ENCODE data around the gene CECR2. TPM values are rescaled to one million over a fixed set of nuclear protein-coding genes. Genes with fewer than 3 reads are reported as not detected.

Gene CECR2
- total and polyA plus RNA-seq, 12 donors: 1.1 to 9.1 (median 6.3) TPM

DNA sequence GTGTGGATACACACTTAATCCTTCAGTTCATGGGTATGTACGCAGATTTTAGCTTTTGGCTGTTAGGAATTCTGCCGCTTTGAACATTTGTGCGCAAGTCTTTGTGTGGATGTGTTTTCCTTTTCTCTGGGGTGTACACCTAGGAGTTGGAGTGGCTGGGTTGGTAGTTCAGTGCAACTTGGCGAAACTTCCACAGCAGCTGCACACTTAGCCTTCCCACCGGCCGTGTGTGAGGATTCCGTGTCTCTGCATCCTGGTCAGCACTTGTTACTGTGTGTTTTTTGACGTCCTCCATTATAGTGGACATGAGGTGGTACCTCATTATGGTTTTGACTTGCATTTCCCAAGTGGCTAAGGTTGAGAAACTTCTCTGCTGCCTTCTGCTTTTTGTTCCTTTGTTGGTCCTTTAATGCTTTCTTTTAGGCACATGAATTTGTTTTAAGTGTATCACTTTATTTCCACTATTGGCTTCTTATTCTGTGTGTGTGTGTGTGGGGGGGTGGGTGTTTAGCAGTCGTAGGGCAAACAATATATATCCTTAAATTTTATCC lies 121.9 kb downstream of the CECR2 start:
- Histone ChIP-seq H3K4me3 (no peak overlapping the region), H3K9me3 (no peaks in the 10 kb centered on the region), H3K36me3 (no peaks in the 10 kb centered on the region), H3K27me3 (no peaks in the 10 kb centered on the region), H3K4me1 (peaks cover 0 to 18% (median 14%) of the 10 kb centered on the region in 9 donors), H3K27ac (no peak overlapping the region)
- no peak for ATAC-seq
- intact Hi-C loops (cut with DNase I): loop anchor here in 4 of 10 donors (10.0 kb wide), 5 partner anchors 126 to 576 kb away; partner anchors contain the start of genes CECR2 (in 1 of the 4) and IL17RA (in 1 of the 4)
- TF ChIP-seq, protein P1, sequence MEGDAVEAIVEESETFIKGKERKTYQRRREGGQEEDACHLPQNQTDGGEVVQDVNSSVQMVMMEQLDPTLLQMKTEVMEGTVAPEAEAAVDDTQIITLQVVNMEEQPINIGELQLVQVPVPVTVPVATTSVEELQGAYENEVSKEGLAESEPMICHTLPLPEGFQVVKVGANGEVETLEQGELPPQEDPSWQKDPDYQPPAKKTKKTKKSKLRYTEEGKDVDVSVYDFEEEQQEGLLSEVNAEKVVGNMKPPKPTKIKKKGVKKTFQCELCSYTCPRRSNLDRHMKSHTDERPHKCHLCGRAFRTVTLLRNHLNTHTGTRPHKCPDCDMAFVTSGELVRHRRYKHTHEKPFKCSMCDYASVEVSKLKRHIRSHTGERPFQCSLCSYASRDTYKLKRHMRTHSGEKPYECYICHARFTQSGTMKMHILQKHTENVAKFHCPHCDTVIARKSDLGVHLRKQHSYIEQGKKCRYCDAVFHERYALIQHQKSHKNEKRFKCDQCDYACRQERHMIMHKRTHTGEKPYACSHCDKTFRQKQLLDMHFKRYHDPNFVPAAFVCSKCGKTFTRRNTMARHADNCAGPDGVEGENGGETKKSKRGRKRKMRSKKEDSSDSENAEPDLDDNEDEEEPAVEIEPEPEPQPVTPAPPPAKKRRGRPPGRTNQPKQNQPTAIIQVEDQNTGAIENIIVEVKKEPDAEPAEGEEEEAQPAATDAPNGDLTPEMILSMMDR (IDR thresholded peaks at IDR 0.05): no peak
- DNase-seq: no peak
- WGBS, 2 donors: 87 to 90% methylated on average over 9 of the region's 9 CpGs

DNA sequence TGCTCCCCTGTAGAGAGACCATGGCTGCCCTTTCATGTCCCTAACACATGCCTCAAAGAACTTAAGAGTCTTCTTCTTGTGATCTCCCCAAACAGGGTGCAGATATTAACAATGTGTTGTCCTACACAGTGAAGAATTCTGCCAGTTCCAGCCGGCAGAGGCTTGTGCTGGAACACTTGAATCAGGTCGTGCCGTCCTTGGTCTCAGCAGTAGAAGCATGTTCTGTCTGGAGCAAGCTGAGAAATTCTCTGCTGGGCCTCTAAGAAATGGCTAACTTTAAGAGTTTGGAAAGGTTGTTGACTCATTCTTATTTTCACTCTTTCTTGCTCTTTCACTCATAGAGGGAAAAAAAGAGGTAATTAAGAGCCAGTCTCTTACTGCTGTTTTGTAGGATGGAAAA lies 123.0 kb downstream of the CECR2 start:
- Histone ChIP-seq H3K27ac (peak overlapping the region; percentile 7 to 65 (median 40)), H3K9me3 (no peaks in the 10 kb centered on the region), H3K4me3 (no peak overlapping the region), H3K36me3 (no peaks in the 10 kb centered on the region), H3K27me3 (no peaks in the 10 kb centered on the region), H3K4me1 (peaks cover 0 to 29% (median 14%) of the 10 kb centered on the region in 9 donors)
- no peak for DNase-seq
- peak; percentile 16 to 93 (median 72) for ATAC-seq
- intact Hi-C loops (cut with DNase I): loop anchor here in 4 of 10 donors (10.0 kb wide), 5 partner anchors 127 to 577 kb away; partner anchors contain the start of genes CECR2 (in 1 of the 4) and IL17RA (in 1 of the 4)
- TF ChIP-seq, protein P1 (IDR thresholded peaks at IDR 0.05): no peak
- 23 to 34% methylated on average over 3 of the region's 3 CpGs for WGBS, 2 donors

DNA sequence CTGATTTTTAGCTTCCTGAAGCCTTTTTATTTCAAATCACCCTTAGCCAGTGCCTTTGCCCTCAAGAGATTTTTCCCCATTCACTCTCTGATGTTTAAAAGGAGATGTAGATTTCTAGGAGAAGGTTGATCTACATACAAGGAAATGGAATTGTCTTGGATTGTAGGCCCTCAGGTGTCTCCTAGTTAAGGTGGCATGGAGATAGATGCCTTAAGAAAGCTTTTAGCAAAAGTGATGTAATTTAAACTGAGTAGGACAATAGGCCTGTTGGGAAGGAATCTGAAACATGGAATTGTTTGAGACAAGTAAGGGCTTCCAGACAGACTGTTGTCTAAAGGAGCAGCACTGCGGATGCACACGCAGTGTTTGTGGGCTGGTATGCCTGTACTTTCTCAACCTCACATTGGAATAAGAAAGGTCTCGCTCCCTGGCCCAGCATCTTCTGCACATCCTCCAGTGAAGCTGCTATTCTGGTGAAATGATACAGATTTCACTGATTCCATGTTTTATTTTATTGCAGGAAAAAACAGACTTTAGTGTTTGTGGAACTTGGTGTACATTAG lies 124.2 kb downstream of the CECR2 start:
- ATAC-seq: no peak
- WGBS, 2 donors: 97 to 99% methylated on average over 3 of the region's 3 CpGs
- H3K27ac ChIP-seq: peak overlapping the region in 3 of 10 donors; percentile 25 to 65 (median 62)
- no peak overlapping the region for H3K4me3 ChIP-seq
- intact Hi-C loops (cut with DNase I): loop anchor here in 4 of 10 donors (10.0 kb wide), 5 partner anchors 129 to 579 kb away; partner anchors contain the start of genes CECR2 (in 1 of the 4) and IL17RA (in 1 of the 4)
- no peaks in the 10 kb centered on the region for H3K9me3 ChIP-seq
- peaks cover 0 to 31% (median 14%) of the 10 kb centered on the region in 9 donors for H3K4me1 ChIP-seq
- DNase-seq: no peak
- TF ChIP-seq, protein P1 (IDR thresholded peaks at IDR 0.05): no peak
- H3K36me3 ChIP-seq: peaks cover 0 to 4% (median 0%) of the 10 kb centered on the region in 9 donors
- no peaks in the 10 kb centered on the region for H3K27me3 ChIP-seq

DNA sequence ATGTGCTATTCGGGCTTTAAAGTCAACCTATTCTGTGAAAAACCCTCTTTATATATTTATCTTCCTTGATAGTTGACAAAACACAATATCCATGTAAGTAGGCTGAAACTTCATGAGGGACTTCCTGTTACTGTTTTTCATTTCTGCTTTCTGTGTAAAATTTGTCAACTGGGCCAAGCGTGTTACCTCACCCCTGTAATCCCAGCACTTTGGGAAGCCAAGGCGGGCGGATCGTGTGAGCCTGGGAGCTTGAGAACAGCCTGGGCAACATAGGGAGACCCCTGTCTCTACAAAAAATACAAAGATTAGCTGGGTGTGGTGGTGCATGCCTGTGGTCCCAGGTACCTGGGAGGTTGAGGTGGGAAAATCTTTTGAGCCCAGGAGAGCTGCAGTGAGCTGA lies 127.6 kb downstream of the CECR2 start:
- Histone ChIP-seq H3K36me3 (peaks cover 0 to 12% (median 0%) of the 10 kb centered on the region in 9 donors), H3K27ac (peak overlapping the region in 1 of 10 donors; percentile 17), H3K9me3 (no peaks in the 10 kb centered on the region), H3K4me1 (peaks cover 0 to 24% (median 12%) of the 10 kb centered on the region in 9 donors), H3K27me3 (no peaks in the 10 kb centered on the region), H3K4me3 (no peak overlapping the region)
- intact Hi-C loops (cut with DNase I): loop anchor here in 6 of 10 donors (5.0 to 10.0 kb wide), 8 partner anchors 130 to 582 kb away; partner anchors contain the start of genes CECR2 (in 2 of the 6), ADA2 (in 1 of the 6) and IL17RA (in 1 of the 6)
- WGBS, 2 donors: 84 to 89% methylated on average over 5 of the region's 5 CpGs
- TF ChIP-seq, protein P1 (IDR thresholded peaks at IDR 0.05): no peak
- ATAC-seq (no peak), DNase-seq (no peak)
